C4-2B (cell line): Measurements from ENCODE around the gene VPS13D.

ENCODE experiments used
- ZFX ChIP-seq: fragments of 450-650 bp; IDR thresholded peaks from 2 replicates; pipeline ENCODE4 v1.6.1; 2017
- TF ChIP-seq, protein P1 (sequence below): fragments of 450-650 bp; conservative IDR thresholded peaks from 2 replicates; pipeline ENCODE4 v1.5.1; 2017; ENCODE audit warnings: mild to moderate bottlenecking

DNA sequence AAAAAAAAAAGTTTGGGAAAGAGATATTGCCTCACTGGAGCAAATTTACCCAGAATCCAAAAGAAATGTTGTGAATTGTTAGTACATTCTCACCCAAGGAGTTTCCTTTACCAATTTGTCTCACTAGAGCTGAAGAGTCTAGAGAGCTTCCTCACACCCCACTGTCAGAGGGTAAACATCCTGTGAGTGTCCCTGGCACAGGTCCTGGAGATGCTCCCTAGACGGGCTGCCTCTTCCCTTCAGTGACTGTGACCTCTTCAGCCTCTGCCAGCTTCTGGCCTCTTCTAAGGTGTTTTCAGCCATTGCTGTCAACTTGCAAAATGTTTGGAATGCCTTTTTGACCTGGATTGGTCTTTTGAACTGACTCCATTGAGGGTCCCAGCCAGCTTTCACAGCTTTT is 228.7 kb downstream of the VPS13D start:
- TF ChIP-seq, protein P1, sequence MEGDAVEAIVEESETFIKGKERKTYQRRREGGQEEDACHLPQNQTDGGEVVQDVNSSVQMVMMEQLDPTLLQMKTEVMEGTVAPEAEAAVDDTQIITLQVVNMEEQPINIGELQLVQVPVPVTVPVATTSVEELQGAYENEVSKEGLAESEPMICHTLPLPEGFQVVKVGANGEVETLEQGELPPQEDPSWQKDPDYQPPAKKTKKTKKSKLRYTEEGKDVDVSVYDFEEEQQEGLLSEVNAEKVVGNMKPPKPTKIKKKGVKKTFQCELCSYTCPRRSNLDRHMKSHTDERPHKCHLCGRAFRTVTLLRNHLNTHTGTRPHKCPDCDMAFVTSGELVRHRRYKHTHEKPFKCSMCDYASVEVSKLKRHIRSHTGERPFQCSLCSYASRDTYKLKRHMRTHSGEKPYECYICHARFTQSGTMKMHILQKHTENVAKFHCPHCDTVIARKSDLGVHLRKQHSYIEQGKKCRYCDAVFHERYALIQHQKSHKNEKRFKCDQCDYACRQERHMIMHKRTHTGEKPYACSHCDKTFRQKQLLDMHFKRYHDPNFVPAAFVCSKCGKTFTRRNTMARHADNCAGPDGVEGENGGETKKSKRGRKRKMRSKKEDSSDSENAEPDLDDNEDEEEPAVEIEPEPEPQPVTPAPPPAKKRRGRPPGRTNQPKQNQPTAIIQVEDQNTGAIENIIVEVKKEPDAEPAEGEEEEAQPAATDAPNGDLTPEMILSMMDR = no peak
- TF ChIP-seq ZFX = no peak
